Measurements from ENCODE around the gene POLR3C.

POLR3C gene

GRCh38 chr1:145891587-145892485 is 67.8 kb downstream of the POLR3C start:
- in situ Hi-C loops (cut with HindIII; ENCODE audit: low sequenced_read_pairs), result no loop called here
- peak; percentile 100 for DNase-seq (ENCODE audit: low read depth, low spot score)
- TF ChIP-seq CTCF (IDR thresholded peaks at IDR 0.05; ENCODE audit: low read depth, low read length), result peak; percentile 97
- H3K4me3 ChIP-seq (ENCODE audit: low read depth, low read length), result no peak overlapping the region

- in situ Hi-C loops (cut with HindIII; ENCODE audit: low sequenced_read_pairs), result no loop called here
- TF ChIP-seq CTCF (IDR thresholded peaks at IDR 0.05; ENCODE audit: low read depth, low read length), result no peak
- peak; percentile 61 for DNase-seq (ENCODE audit: low read depth, low spot score)
- H3K4me3 ChIP-seq (ENCODE audit: low read depth, low read length), result no peak overlapping the region
Measured at GRCh38 chr1:145892486-145893087, 68.6 kb downstream of the POLR3C start.

DNA sequence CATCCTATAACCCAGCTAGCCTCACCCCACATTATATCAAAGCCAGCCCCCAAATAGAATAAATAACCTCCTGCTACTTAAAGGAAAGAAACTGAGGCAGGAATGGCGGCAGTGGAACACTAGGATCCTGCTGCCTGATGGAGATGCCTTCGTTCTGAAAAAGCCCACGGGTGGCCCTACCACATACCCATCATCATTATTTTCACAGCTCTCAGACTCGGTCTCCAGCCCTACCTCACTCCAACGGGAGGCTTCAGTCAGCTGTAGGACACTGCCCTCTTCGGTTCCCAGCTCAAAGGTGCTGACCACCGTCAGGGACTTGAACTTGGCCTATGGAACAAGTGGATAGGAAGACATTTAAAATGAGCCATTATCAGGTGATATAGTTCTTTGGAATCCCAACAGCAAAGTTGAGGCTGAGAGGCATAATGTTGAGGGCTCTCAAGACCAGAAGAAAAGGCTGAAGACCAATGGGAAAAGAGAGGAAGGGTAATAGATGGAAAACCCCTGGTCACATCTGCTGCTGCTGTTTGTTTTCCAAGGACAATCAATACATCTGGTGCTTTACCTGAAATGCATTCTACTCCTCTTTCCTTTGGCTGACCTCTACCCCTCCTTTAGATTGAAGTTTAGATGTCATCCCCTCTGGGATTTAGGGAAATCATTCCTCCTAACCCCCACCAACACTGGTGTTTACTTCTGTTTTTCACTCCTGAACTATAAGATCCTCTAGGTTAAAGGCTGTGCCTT is 69.5 kb downstream of the POLR3C start:
- in situ Hi-C loops (cut with HindIII; ENCODE audit: low sequenced_read_pairs), result no loop called here
- DNase-seq (ENCODE audit: low read depth, low spot score), result no peak
- TF ChIP-seq CTCF (IDR thresholded peaks at IDR 0.05; ENCODE audit: low read depth, low read length), result no peak
- H3K4me3 ChIP-seq (ENCODE audit: low read depth, low read length), result no peak overlapping the region
